GM23338 (cell line): ENCODE data around the gene B4GALT5. TPM values are rescaled to one million over a fixed set of nuclear protein-coding genes. Genes with fewer than 3 reads are reported as not detected.

Source experiments
- ATAC-seq: fragments of 200-7000 bp; cut with Tn5 transposase; 3 replicates; pipeline ENCODE4 v1.9.1; 2020
- DNase-seq: peaks from one replicate; pipeline ENCODE4 v3.0.0-alpha.2; 2015; ENCODE audit warnings: low spot score
- H2AFZ ChIP-seq: fragments of 200-600 bp; sonication (generic); 2 replicates; pipeline ENCODE4 v1.8.0; 2016; ENCODE audit warnings: antibody characterized with exemption, mild to moderate bottlenecking, moderate library complexity
- H3F3A ChIP-seq: fragments of 200-600 bp; sonication (generic); replicated peaks from 2 replicates; pipeline ENCODE4 v1.8.0; 2017; ENCODE audit warnings: antibody characterized with exemption, mixed run types, low read depth
- H3K27ac ChIP-seq: fragments of 200-600 bp; sonication (generic); 2 replicates; pipeline ENCODE4 v1.6.1; 2016; ENCODE audit warnings: low read depth
- H3K27me3 ChIP-seq: fragments of 200-600 bp; sonication (generic); 2 replicates; pipeline ENCODE4 v1.8.0; 2016; ENCODE audit warnings: mild to moderate bottlenecking, mixed run types, moderate library complexity; ENCODE audit not compliant: insufficient read depth
- H3K36me3 ChIP-seq: fragments of 200-600 bp; sonication (generic); 2 replicates; pipeline ENCODE4 v1.8.0; 2016; ENCODE audit warnings: mild to moderate bottlenecking; ENCODE audit not compliant: insufficient read depth
- H3K4me1 ChIP-seq: fragments of 200-600 bp; sonication (generic); 2 replicates; pipeline ENCODE4 v1.8.0; 2016; ENCODE audit warnings: mild to moderate bottlenecking, moderate library complexity; ENCODE audit not compliant: insufficient read depth
- H3K4me2 ChIP-seq: fragments of 200-600 bp; sonication (generic); 2 replicates; pipeline ENCODE4 v1.7.1; 2017; ENCODE audit warnings: mixed run types
- H3K4me3 ChIP-seq: fragments of 200-600 bp; sonication (generic); 2 replicates; pipeline ENCODE4 v1.6.1; 2016; ENCODE audit warnings: mixed run types
- H3K79me2 ChIP-seq: fragments of 200-600 bp; sonication (generic); replicated peaks from 2 replicates; pipeline ENCODE4 v1.8.0; 2017; ENCODE audit warnings: mild to moderate bottlenecking; ENCODE audit not compliant: insufficient read depth
- H3K9me2 ChIP-seq: fragments of 200-600 bp; sonication (generic); 2 replicates; pipeline ENCODE4 v1.8.0; 2017; ENCODE audit not compliant: insufficient read depth
- H4K20me1 ChIP-seq: fragments of 200-600 bp; sonication (generic); replicated peaks from 2 replicates; pipeline ENCODE4 v1.8.0; 2017; ENCODE audit warnings: mild to moderate bottlenecking; ENCODE audit not compliant: insufficient read depth
- H3K27ac Mint-ChIP-seq: 2 replicates; pipeline ENCODE4 v1.8.0; 2020; ENCODE audit warnings: inconsistent platforms, mild to moderate bottlenecking, moderate library complexity, mixed read lengths
- H3K27me3 Mint-ChIP-seq: 3 replicates; pipeline ENCODE4 v1.8.0; 2022; ENCODE audit warnings: low read depth, mild to moderate bottlenecking, moderate library complexity, mixed read lengths, inconsistent platforms; ENCODE audit not compliant: insufficient read depth, poor library complexity
- H3K36me3 Mint-ChIP-seq: 3 replicates; pipeline ENCODE4 v1.8.0; 2021; ENCODE audit warnings: low read depth, mild to moderate bottlenecking, inconsistent platforms, moderate library complexity, mixed read lengths
- H3K4me1 Mint-ChIP-seq: 3 replicates; pipeline ENCODE4 v1.8.0; 2020; ENCODE audit warnings: mild to moderate bottlenecking, inconsistent platforms, mixed read lengths
- H3K4me3 Mint-ChIP-seq: 3 replicates; pipeline ENCODE4 v1.8.0; 2021; ENCODE audit warnings: moderate library complexity, mild to moderate bottlenecking, inconsistent platforms, mixed read lengths
- H3K9me3 Mint-ChIP-seq: 3 replicates; pipeline ENCODE4 v1.8.0; 2020; ENCODE audit warnings: moderate library complexity, mild to moderate bottlenecking, inconsistent platforms, mixed read lengths
- CREB1 ChIP-seq: fragments of 250-450 bp; sonication (Bioruptor Pico); IDR thresholded peaks from 2 replicates; pipeline ENCODE4 v1.5.0; 2020; ENCODE audit warnings: low read depth, mild to moderate bottlenecking, moderate library complexity
- CTCF ChIP-seq, 2 experiments: fragments of 200-600 bp in 1 of 2; sonication (generic) in 1 of 2; conservative IDR thresholded peaks; 2 replicates each; pipeline versions ENCODE4 v1.5.1 to v1.6.1; 2016 to 2017; ENCODE audit warnings: antibody characterized with exemption in 2 of 2, low read depth in 2 of 2, mild to moderate bottlenecking in 2 of 2, moderate library complexity in 1 of 2
- ETS1 ChIP-seq: IDR thresholded peaks from 2 replicates; pipeline ENCODE4 v1.6.1; 2016; ENCODE audit warnings: antibody characterized with exemption
- EZH2 ChIP-seq: fragments of 200-600 bp; sonication (generic); IDR thresholded peaks from one replicate; pipeline ENCODE4 v1.8.0; 2017; ENCODE audit warnings: antibody characterized with exemption, mild to moderate bottlenecking, low read depth; ENCODE audit not compliant: unreplicated experiment
- EZH2phosphoT487 ChIP-seq: fragments of 200-600 bp; sonication (generic); IDR thresholded peaks from one replicate; pipeline ENCODE4 v1.8.1; 2018; ENCODE audit warnings: antibody characterized with exemption; ENCODE audit not compliant: unreplicated experiment
- JUNB ChIP-seq: IDR thresholded peaks from one replicate; pipeline ENCODE4 v1.6.1; 2016; ENCODE audit warnings: antibody characterized with exemption; ENCODE audit not compliant: unreplicated experiment
- NANOG ChIP-seq: IDR thresholded peaks from 2 replicates; pipeline ENCODE4 v1.6.1; 2016; ENCODE audit warnings: antibody characterized with exemption, borderline replicate concordance
- REST ChIP-seq: IDR thresholded peaks from one replicate; pipeline ENCODE4 v1.6.1; 2018; ENCODE audit warnings: antibody characterized with exemption; ENCODE audit not compliant: unreplicated experiment
- STAT1 ChIP-seq: IDR thresholded peaks from one replicate; pipeline ENCODE4 v1.6.1; 2016; ENCODE audit warnings: antibody characterized with exemption; ENCODE audit not compliant: unreplicated experiment
- ZNF331 ChIP-seq: fragments of 250-450 bp; sonication (Bioruptor Pico); IDR thresholded peaks from 2 replicates; pipeline ENCODE4 v1.5.0; 2020; ENCODE audit warnings: low read depth, mild to moderate bottlenecking, moderate library complexity
- ZNF462 ChIP-seq: fragments of 250-450 bp; sonication (Bioruptor Pico); IDR thresholded peaks from 2 replicates; pipeline ENCODE4 v1.5.0; 2020; ENCODE audit warnings: mild to moderate bottlenecking, moderate library complexity
- polyA plus RNA-seq: library from polyadenylated mRNA; unstranded; fragments of >200 nt; fragmentation: Nextera tagmentation; extraction: Ambion mirVana; gene quantifications from 2 replicates; pipeline ENCODE4 v1.2.1, GENCODE V29; 2016
- total RNA-seq: library from RNA; depleted of rRNA; stranded (reverse); fragments of >200 nt; shearing (Covaris generic); gene quantifications from 2 replicates; pipeline ENCODE4 v1.2.3, GENCODE V29; 2014

B4GALT5 gene
- total and polyA plus RNA-seq, 2 experiments from 2014 or later = 19.1 to 50.3 TPM

GRCh38 chr20:49608752-49609670, 104.7 kb downstream of the B4GALT5 start:
- Mint-ChIP-seq H3K27ac (no peak overlapping the region), H3K36me3 (no peaks in the 10 kb centered on the region), H3K9me3 (no peaks in the 10 kb centered on the region), H3K27me3 (peaks cover 6% of the 10 kb centered on the region), H3K4me3 (peak overlapping the region; percentile 55; the same call in 2 of the 3 replicates), H3K4me1 (peaks cover 5% of the 10 kb centered on the region; the same call in 2 of the 3 replicates)
- Histone ChIP-seq H3K79me2 (no peaks in the 10 kb centered on the region), H3K9me2 (no peaks in the 10 kb centered on the region), H2AFZ (peak overlapping the region; percentile 78; the same call in 1 of the 2 replicates), H3K4me2 (peak overlapping the region; percentile 79), H3K4me3 (peak overlapping the region; percentile 50), H3K4me1 (no peaks in the 10 kb centered on the region; the same call in 1 of the 2 replicates), H3K27me3 (no peaks in the 10 kb centered on the region), H3K27ac (no peak overlapping the region), H3F3A (no peaks in the 10 kb centered on the region), H3K36me3 (no peaks in the 10 kb centered on the region), H4K20me1 (no peaks in the 10 kb centered on the region)
- DNase-seq = peak; percentile 84
- no peak for TF ChIP-seq ETS1
- TF ChIP-seq REST = no peak
- TF ChIP-seq ZNF331 (CRISPR knock-in tag) = no peak
- TF ChIP-seq CREB1 (CRISPR knock-in tag) = peak; percentile 67
- TF ChIP-seq STAT1 = no peak
- TF ChIP-seq EZH2 = no peak
- TF ChIP-seq NANOG = no peak
- peak; percentile 91 to 95 for TF ChIP-seq CTCF (conservative IDR thresholded peaks at IDR 0.05; ENCODE audit: low read depth in 2 of 2)
- TF ChIP-seq ZNF462 (CRISPR knock-in tag) = no peak
- TF ChIP-seq EZH2phosphoT487 = no peak
- TF ChIP-seq JUNB = no peak
- ATAC-seq = peak; percentile 59
